ENCODE measurements around the gene CKB.

Gene CKB

DNA sequence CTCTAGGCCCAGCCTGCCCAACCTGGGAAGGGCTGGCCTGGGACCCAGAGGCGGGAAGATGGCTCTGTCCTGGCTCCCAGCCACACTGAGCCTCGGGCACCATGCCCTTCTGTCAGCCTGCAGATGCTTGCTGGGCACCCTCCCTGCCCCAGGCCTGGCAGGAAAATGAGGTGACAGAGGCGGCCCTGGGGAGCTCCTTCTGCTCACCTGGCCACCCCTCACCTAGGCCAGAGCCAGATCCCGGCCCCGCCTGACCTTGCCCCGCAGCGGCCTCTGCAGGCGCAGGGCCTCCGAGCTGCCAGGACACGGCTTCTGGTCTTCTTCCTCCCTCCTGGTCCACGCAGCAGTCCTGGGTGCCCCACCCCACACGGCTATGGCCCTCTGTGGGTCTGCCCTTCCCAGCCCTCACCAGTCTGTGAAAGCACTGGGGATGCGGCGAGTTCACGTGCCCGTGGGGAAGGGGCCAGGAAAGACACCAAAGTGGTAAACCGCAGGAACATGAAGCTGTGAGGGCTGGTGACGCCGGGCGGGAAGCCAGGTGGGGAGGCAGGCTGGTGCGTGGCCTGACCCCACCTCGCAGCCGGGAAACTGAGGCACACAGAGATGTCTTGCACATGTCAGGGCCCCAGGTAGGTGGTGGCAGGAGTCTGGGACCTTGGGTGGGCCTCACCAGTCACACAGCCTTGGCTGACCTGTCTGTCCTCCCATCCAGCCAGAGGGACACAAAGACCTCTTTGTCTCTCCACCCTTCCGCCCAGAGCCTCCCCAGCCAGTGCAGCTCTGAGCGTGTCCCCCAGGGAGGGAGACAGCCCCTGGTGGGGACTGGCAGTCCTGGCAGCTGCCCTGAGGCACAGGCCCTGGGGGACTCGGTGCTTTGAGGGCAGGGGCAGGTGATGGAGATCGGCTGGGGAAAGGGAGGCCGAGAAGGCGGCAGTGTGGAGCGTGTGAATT lies 27.0 kb upstream of the CKB start:
- no peak overlapping the region for H2AFZ ChIP-seq (ENCODE audit: low read length, unreplicated experiment)
- H3K27me3 ChIP-seq (ENCODE audit: insufficient read depth, low read length): no peaks in the 10 kb centered on the region
- no peak overlapping the region for H3K4me3 ChIP-seq (ENCODE audit: low read depth, low read length)
- H3K36me3 ChIP-seq (ENCODE audit: insufficient read depth, low read length): no peaks in the 10 kb centered on the region
- H3K79me2 ChIP-seq (ENCODE audit: control insufficient read depth, insufficient read depth, low read length, unreplicated experiment): peaks cover 4% of the 10 kb centered on the region
- H3K27ac ChIP-seq (ENCODE audit: low read depth, low read length): no peak overlapping the region
- peaks cover 26% of the 10 kb centered on the region for H3K4me1 ChIP-seq (ENCODE audit: control insufficient read depth, insufficient read depth, low read length, unreplicated experiment)

DNA sequence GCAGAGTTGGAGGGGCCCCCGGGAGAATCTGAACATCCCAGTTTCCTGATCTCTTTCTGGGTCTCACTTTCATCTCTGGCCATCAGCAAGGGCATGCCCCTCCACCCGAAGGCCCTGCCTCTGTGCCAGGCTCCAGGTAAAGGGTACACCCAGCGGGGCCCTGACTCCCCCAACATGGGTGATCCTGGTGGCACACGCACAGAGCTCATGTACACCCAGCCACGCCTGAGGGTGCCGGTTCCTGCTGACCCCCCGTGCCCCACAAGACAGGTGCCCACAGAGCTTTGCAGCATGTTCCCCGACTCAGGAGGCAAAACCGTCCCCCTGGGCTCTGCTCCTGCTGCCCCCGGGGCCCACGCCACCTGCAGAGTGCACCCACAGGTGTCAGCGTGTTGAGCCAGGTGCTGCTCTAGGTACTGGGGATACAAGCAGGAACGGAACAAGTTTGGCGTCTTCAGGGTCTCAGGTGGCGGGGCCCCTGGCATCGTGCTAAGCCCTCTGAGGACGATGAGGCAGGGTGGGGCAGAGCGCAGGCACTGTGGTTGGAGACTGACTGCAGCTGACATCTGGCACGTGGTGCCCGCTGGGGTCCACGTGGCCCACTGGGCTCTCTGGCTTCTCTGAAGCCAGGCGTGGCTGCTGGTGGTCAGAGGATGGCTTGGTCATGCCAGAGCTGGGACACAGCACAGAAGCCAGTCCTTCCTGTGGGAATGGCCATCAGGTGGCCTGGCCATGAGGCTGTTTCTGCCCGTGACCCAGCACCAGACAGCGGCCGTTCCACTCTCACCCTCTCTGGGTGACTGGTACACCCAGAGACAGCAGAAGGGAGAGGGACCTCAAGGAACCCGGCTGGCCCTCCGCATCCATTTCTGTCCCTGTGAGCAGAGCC lies 26.1 kb upstream of the CKB start:
- Histone ChIP-seq H3K27ac (ENCODE audit: low read depth, low read length) (no peak overlapping the region), H3K79me2 (ENCODE audit: control insufficient read depth, insufficient read depth, low read length, unreplicated experiment) (peaks cover 4% of the 10 kb centered on the region), H3K4me1 (ENCODE audit: control insufficient read depth, insufficient read depth, low read length, unreplicated experiment) (peaks cover 26% of the 10 kb centered on the region), H3K27me3 (ENCODE audit: insufficient read depth, low read length) (no peaks in the 10 kb centered on the region), H3K36me3 (ENCODE audit: insufficient read depth, low read length) (no peaks in the 10 kb centered on the region), H2AFZ (ENCODE audit: low read length, unreplicated experiment) (no peak overlapping the region), H3K4me3 (ENCODE audit: low read depth, low read length) (no peak overlapping the region)

DNA sequence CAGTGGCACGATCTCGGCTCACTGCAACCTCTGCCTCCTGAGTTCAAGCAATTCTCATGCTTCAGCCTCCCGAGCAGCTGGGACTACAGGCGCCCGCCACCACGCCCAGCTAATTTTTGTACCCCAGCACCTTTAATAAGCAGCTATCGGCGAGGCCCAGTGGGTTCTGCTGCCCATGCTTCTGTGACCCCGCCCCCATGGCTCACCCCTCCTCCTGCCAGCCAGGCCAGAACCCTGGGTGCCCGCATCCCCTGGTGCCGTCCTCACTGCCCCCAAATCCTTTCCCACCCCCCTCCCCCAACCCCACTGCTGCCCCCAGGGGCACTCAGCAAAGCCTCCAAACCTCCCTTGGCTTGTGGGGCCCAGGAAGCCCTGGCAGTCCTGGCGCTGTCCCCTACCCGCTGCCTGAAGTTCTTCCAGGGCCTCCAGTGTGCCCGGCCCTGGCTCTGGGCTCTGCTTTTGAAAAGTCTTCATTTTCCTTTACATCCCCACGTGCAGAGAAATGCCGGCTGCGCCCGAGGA lies 25.4 kb upstream of the CKB start:
- H3K4me3 ChIP-seq (ENCODE audit: low read depth, low read length): no peak overlapping the region
- H3K36me3 ChIP-seq (ENCODE audit: insufficient read depth, low read length): no peaks in the 10 kb centered on the region
- no peaks in the 10 kb centered on the region for H3K27me3 ChIP-seq (ENCODE audit: insufficient read depth, low read length)
- no peak overlapping the region for H2AFZ ChIP-seq (ENCODE audit: low read length, unreplicated experiment)
- peaks cover 28% of the 10 kb centered on the region for H3K4me1 ChIP-seq (ENCODE audit: control insufficient read depth, insufficient read depth, low read length, unreplicated experiment)
- peaks cover 4% of the 10 kb centered on the region for H3K79me2 ChIP-seq (ENCODE audit: control insufficient read depth, insufficient read depth, low read length, unreplicated experiment)
- no peak overlapping the region for H3K27ac ChIP-seq (ENCODE audit: low read depth, low read length)

DNA sequence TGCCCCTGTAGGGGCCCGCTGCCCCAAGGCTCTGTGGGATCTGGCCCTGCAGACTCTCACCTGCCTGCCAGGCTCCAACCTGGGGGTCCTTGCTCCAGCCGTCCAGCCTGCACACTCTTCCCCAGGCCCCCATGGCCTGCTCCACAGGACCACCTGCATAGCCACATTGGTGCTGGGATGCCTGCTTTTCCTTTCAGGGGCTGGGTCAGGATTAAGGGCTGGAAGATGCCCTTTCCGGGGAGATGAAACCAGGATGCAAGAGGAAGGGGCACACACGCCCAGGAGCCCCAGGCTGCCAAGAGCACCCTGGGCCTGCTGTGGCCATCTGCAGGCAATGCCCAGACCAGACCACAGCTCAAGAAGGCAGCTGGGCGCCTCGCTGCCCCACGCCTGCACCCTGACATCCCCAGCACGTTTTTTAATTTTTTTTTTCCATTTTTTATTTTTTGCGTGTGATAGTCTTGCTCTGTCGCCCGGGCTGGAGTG lies 24.9 kb upstream of the CKB start:
- H3K4me3 ChIP-seq (ENCODE audit: low read depth, low read length): no peak overlapping the region
- H3K27ac ChIP-seq (ENCODE audit: low read depth, low read length): no peak overlapping the region
- H2AFZ ChIP-seq (ENCODE audit: low read length, unreplicated experiment): no peak overlapping the region
- no peaks in the 10 kb centered on the region for H3K27me3 ChIP-seq (ENCODE audit: insufficient read depth, low read length)
- H3K79me2 ChIP-seq (ENCODE audit: control insufficient read depth, insufficient read depth, low read length, unreplicated experiment): peaks cover 4% of the 10 kb centered on the region
- no peaks in the 10 kb centered on the region for H3K36me3 ChIP-seq (ENCODE audit: insufficient read depth, low read length)
- peaks cover 29% of the 10 kb centered on the region for H3K4me1 ChIP-seq (ENCODE audit: control insufficient read depth, insufficient read depth, low read length, unreplicated experiment)

DNA sequence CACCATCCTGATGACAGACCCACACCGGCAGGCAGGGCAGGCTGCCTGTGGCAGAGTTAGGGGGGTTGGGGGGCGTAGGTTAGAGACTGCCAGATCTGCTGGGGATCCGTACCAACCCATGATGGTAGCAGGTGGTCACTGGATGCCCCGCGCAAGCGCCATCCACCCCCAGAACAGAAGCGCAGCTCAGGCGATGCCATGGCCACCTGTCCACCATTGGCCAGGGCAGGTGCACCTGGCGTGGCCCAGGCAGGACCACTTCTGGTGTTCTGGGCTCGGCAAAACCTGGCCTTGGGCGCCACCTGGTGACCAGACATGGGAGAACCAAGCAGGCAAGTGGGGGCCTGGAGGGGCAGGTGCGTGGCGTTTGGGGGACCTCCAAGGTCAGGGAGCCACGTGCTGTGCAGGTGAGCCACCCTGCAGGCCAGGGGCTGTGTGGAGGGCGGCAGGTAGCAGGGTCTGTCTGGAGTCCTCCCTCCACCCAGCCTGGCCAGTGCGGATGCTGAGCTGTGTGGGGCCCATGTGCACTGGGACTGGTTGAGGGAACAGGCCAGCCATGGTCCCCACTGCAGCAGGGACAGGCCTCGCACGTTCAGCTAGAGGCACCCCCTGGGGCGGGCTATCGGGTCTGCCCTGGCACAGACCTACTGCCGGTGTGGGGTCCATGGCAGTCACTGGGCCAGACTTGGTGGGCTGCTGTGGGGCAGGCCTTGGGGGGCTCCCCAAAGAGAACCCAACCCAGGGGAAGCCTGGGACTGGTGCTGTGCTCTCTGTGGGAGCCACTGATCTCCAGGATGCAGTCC lies 24.2 kb upstream of the CKB start:
- no peaks in the 10 kb centered on the region for H3K36me3 ChIP-seq (ENCODE audit: insufficient read depth, low read length)
- H3K4me1 ChIP-seq (ENCODE audit: control insufficient read depth, insufficient read depth, low read length, unreplicated experiment): peaks cover 29% of the 10 kb centered on the region
- no peak overlapping the region for H2AFZ ChIP-seq (ENCODE audit: low read length, unreplicated experiment)
- peaks cover 4% of the 10 kb centered on the region for H3K79me2 ChIP-seq (ENCODE audit: control insufficient read depth, insufficient read depth, low read length, unreplicated experiment)
- H3K4me3 ChIP-seq (ENCODE audit: low read depth, low read length): no peak overlapping the region
- H3K27ac ChIP-seq (ENCODE audit: low read depth, low read length): no peak overlapping the region
- no peaks in the 10 kb centered on the region for H3K27me3 ChIP-seq (ENCODE audit: insufficient read depth, low read length)

DNA sequence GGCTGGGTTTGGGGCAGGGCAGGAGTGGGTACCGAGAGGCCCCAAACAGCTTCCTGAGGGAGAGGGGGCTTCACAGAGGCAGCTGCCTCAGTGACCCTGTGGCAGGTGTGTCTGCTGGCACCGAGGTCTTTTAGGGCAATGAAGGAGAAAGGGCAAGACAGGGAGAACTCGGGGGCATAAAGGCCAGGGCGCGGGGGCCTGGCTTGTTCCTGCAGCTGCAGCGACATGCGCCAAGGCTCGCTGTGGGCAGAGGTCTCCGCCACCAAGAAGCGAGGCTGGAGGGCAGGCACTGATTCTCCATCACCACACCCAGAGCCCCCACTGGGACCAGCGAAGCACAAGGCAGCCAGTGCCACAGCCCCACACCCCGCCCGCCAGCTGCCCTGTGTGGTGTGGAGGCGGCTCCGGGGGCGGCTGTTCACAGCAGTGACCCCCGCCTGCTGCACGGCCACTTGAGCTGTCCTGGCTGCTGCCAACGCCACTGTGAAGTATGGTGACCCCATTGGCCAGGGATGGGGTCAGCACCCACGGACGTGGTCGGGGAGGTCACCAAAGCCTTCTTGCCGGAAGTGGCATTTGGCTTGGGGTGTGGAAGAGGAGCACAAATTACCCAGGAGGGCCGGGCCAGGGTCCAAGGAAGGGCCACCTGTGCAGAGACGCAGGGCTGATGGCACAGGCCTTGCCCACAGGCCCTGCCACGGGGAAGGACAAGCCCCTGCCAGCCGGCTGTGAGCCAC lies 23.5 kb upstream of the CKB start:
- Histone ChIP-seq H3K4me3 (ENCODE audit: low read depth, low read length) (no peak overlapping the region), H3K27me3 (ENCODE audit: insufficient read depth, low read length) (no peaks in the 10 kb centered on the region), H3K79me2 (ENCODE audit: control insufficient read depth, insufficient read depth, low read length, unreplicated experiment) (peaks cover 4% of the 10 kb centered on the region), H3K4me1 (ENCODE audit: control insufficient read depth, insufficient read depth, low read length, unreplicated experiment) (peaks cover 29% of the 10 kb centered on the region), H2AFZ (ENCODE audit: low read length, unreplicated experiment) (no peak overlapping the region), H3K36me3 (ENCODE audit: insufficient read depth, low read length) (no peaks in the 10 kb centered on the region), H3K27ac (ENCODE audit: low read depth, low read length) (no peak overlapping the region)

DNA sequence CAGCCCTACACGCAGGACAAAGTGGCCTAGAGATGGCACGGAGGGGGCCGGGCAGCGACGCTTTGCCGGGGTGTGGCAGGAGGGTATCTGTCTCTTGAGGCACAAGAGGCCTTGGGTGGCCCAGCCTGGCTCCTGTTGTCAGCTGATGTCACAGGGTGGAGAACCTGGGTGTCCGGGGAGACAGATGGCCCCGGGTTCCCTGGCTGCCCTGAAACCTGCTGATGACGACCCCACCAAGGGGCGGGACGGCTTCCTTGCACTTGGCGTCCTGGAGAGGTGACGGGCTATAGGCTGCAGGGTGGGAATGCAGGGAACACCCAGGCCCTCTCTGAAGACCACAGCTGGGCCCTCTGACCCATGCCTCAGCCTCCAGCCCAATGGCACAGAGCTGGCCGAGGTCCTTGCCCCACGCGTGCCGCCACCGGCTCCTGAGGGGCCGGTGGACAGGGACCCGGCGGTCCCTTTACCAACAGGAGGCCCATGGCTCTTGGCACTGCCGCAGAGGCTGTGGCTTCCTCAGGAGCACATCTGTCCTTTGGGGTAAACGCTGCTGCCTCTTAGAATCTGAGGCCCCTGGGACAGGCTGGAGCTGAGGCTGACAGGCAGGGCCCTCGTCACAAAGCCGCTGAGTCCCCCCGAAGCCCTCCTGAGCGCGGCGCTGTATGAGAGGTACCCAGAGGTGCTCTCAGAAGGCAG lies 22.7 kb upstream of the CKB start:
- H3K4me1 ChIP-seq (ENCODE audit: control insufficient read depth, insufficient read depth, low read length, unreplicated experiment): peaks cover 29% of the 10 kb centered on the region
- no peak overlapping the region for H2AFZ ChIP-seq (ENCODE audit: low read length, unreplicated experiment)
- H3K79me2 ChIP-seq (ENCODE audit: control insufficient read depth, insufficient read depth, low read length, unreplicated experiment): peaks cover 4% of the 10 kb centered on the region
- no peaks in the 10 kb centered on the region for H3K27me3 ChIP-seq (ENCODE audit: insufficient read depth, low read length)
- no peak overlapping the region for H3K27ac ChIP-seq (ENCODE audit: low read depth, low read length)
- H3K36me3 ChIP-seq (ENCODE audit: insufficient read depth, low read length): no peaks in the 10 kb centered on the region
- H3K4me3 ChIP-seq (ENCODE audit: low read depth, low read length): no peak overlapping the region

DNA sequence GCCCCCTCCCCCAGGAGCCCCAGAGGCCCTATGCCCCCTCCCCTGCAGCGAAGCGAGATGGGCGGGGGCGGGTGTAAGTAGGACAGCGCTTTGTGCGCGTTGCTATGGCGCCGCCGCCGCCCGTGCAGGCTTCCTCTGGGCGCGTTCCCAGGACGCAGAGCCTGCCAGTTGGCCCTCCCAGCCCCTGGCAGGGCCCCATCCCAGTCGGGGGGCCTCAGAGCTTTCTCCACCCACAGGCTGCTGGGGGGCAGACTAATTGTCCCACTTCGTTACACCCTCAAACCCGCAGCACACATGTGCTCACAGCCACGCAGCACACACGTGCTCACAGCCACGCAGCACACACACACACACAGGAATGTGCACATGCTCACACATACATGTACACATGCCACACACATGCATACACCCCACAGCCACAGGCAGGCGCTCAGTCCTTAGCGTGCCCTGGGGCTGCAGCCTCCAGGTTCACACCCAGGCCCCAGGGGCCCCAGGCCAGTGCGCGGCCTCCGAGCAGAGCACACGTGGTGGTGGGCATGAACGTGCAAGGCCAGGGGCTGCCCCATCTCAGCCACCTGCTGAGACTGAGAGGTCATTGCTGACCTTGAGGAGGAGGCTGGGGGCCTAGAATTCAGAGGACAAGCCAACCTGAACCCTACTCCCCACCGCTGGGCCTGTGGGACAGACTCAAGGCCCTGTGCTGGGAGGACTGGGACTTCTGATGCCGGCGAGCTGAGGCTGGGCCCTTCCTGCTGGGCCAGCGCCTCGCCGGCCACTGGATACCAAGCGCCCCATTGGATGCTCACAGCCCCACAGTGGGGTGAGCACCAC lies 22.0 kb upstream of the CKB start:
- no peaks in the 10 kb centered on the region for H3K27me3 ChIP-seq (ENCODE audit: insufficient read depth, low read length)
- no peak overlapping the region for H2AFZ ChIP-seq (ENCODE audit: low read length, unreplicated experiment)
- H3K4me1 ChIP-seq (ENCODE audit: control insufficient read depth, insufficient read depth, low read length, unreplicated experiment): peaks cover 33% of the 10 kb centered on the region
- no peak overlapping the region for H3K4me3 ChIP-seq (ENCODE audit: low read depth, low read length)
- no peaks in the 10 kb centered on the region for H3K36me3 ChIP-seq (ENCODE audit: insufficient read depth, low read length)
- H3K79me2 ChIP-seq (ENCODE audit: control insufficient read depth, insufficient read depth, low read length, unreplicated experiment): no peaks in the 10 kb centered on the region
- no peak overlapping the region for H3K27ac ChIP-seq (ENCODE audit: low read depth, low read length)
